Ishikawa (cell line): ENCODE measurements around the gene PRPF40B.
A peak's percentile ranks its signal among the peaks of the same experiment; 100 is the strongest.

Experiments used
- CEBPB ChIP-seq: IDR thresholded peaks from 2 replicates; pipeline ENCODE4 v1.6.1; 2012
- CREB1 ChIP-seq: IDR thresholded peaks from 2 replicates; pipeline ENCODE4 v1.6.1; 2012; ENCODE audit warnings: low read depth
- EGR1 ChIP-seq: IDR thresholded peaks from 2 replicates; pipeline ENCODE4 v1.6.1; 2012
- EP300 ChIP-seq: IDR thresholded peaks from 2 replicates; pipeline ENCODE4 v1.6.1; 2012; ENCODE audit warnings: borderline replicate concordance
- FOXM1 ChIP-seq: IDR thresholded peaks from 2 replicates; pipeline ENCODE4 v1.6.1; 2012; ENCODE audit warnings: low read depth, borderline replicate concordance
- MAX ChIP-seq: IDR thresholded peaks from 2 replicates; pipeline ENCODE4 v1.6.1; 2012
- NFIC ChIP-seq: IDR thresholded peaks from 2 replicates; pipeline ENCODE4 v1.6.1; 2012
- RAD21 ChIP-seq: IDR thresholded peaks from 2 replicates; pipeline ENCODE4 v1.6.1; 2012; ENCODE audit warnings: low read depth
- REST ChIP-seq: IDR thresholded peaks from 2 replicates; pipeline ENCODE4 v1.6.1; 2012; ENCODE audit warnings: low read depth, mild to moderate bottlenecking
- TAF1 ChIP-seq: IDR thresholded peaks from 2 replicates; pipeline ENCODE4 v1.6.1; 2012; ENCODE audit warnings: low read depth, mild to moderate bottlenecking
- TCF12 ChIP-seq: IDR thresholded peaks from 2 replicates; pipeline ENCODE4 v1.6.1; 2012; ENCODE audit warnings: low read depth
- TEAD4 ChIP-seq: IDR thresholded peaks from 2 replicates; pipeline ENCODE4 v1.6.1; 2012
- USF1 ChIP-seq: IDR thresholded peaks from 2 replicates; pipeline ENCODE4 v1.6.1; 2012
- YY1 ChIP-seq: IDR thresholded peaks from 2 replicates; pipeline ENCODE4 v1.6.1; 2012; ENCODE audit warnings: low read depth
- ZBTB7A ChIP-seq: IDR thresholded peaks from 2 replicates; pipeline ENCODE4 v1.6.1; 2012; ENCODE audit warnings: low read depth

Gene PRPF40B

GRCh38 chr12:49642370-49642802 lies 19.0 kb downstream of the PRPF40B start:
- no peak for TF ChIP-seq EP300
- TF ChIP-seq EGR1, result no peak
- TF ChIP-seq TCF12, result no peak
- TF ChIP-seq CREB1, result no peak
- no peak for TF ChIP-seq TAF1
- TF ChIP-seq TEAD4, result no peak
- TF ChIP-seq FOXM1, result no peak
- no peak for TF ChIP-seq ZBTB7A

- no peak for TF ChIP-seq TCF12
- TF ChIP-seq NFIC, result no peak
- no peak for TF ChIP-seq TEAD4
- no peak for TF ChIP-seq CREB1
- no peak for TF ChIP-seq ZBTB7A
These were observed 19.8 kb downstream of the PRPF40B start for GRCh38 chr12:49643135-49643534.

GRCh38 chr12:49643961-49644619 lies 20.7 kb downstream of the PRPF40B start:
- TF ChIP-seq CREB1, result no peak
- TF ChIP-seq TAF1, result no peak
- no peak for TF ChIP-seq NFIC
- TF ChIP-seq TEAD4, result no peak
- TF ChIP-seq EGR1, result no peak
- no peak for TF ChIP-seq YY1
- TF ChIP-seq EP300, result no peak
- no peak for TF ChIP-seq ZBTB7A

GRCh38 chr12:49644620-49644994 lies 21.2 kb downstream of the PRPF40B start:
- TF ChIP-seq TAF1 (no peak), YY1 (no peak), RAD21 (peak; percentile 99), TCF12 (no peak), CREB1 (no peak), USF1 (no peak), NFIC (no peak), TEAD4 (no peak), FOXM1 (no peak), EGR1 (no peak), MAX (peak; percentile 34; the same call in 1 of the 2 replicates), CEBPB (no peak), ZBTB7A (no peak), REST (no peak), EP300 (no peak)

- TF ChIP-seq YY1 (no peak), CEBPB (no peak), CREB1 (no peak), USF1 (no peak), TAF1 (no peak), TEAD4 (no peak), TCF12 (no peak), FOXM1 (no peak), MAX (no peak), RAD21 (no peak), EGR1 (no peak), ZBTB7A (no peak)
These were observed 22.0 kb downstream of the PRPF40B start for GRCh38 chr12:49645146-49646039.

GRCh38 chr12:49646331-49646830 lies 23.0 kb downstream of the PRPF40B start:
- no peak for TF ChIP-seq RAD21
- no peak for TF ChIP-seq YY1
- no peak for TF ChIP-seq TCF12
- TF ChIP-seq EGR1, result no peak
- TF ChIP-seq CREB1, result no peak

- TF ChIP-seq TCF12 (no peak), YY1 (no peak), RAD21 (no peak), REST (no peak), CREB1 (no peak), ZBTB7A (peak; percentile 69; the same call in 1 of the 2 replicates), NFIC (no peak), TEAD4 (no peak), FOXM1 (no peak), EP300 (no peak), TAF1 (peak; percentile 27; the same call in 1 of the 2 replicates), CEBPB (no peak), EGR1 (no peak), MAX (no peak), USF1 (no peak)
These were observed 23.7 kb downstream of the PRPF40B start for GRCh38 chr12:49646871-49647654.
